Measurements from ENCODE around the gene LTC4S. TPM values are rescaled to one million over a fixed set of nuclear protein-coding genes. Genes with fewer than 3 reads are reported as not detected.
A peak's percentile ranks its signal among the peaks of the same experiment; 100 is the strongest.

LTC4S gene
- polyA plus RNA-seq, 3 donors: 0.65 to 2.1 (median 0.69) TPM

GRCh38 chr5:179840766-179841165 is 47.0 kb downstream of the LTC4S start:
- intact Hi-C loops (cut with micrococcal nuclease): loop anchor here in 1 of 2 donors (10.0 kb wide), 1 partner anchor 64 kb away; the partner anchor contains the start of gene TBC1D9B
- H3K36me3 ChIP-seq (replicated peaks in 1 of 2; ENCODE audit: control insufficient read depth in 1 of 2, insufficient read depth in 2 of 2, low read length in 2 of 2): peaks cover 29 to 30% of the 10 kb centered on the region in 2 donors
- H3K4me3 Mint-ChIP-seq: no peak overlapping the region
- no peak overlapping the region for H3K4me2 ChIP-seq (replicated peaks; ENCODE audit: extremely low read depth, low read length, poor library complexity, severe bottlenecking)
- peaks cover 22% of the 10 kb centered on the region for H3K4me1 Mint-ChIP-seq
- H3K27me3 ChIP-seq (ENCODE audit: control insufficient read depth in 2 of 2, insufficient read depth in 2 of 2, low read length in 2 of 2): no peaks in the 10 kb centered on the region
- peaks cover 3 to 9% (median 5%) of the 10 kb centered on the region in 7 donors for H3K9me3 Mint-ChIP-seq
- no peak for TF ChIP-seq CTCF (IDR thresholded peaks at IDR 0.05)
- no peak for DNase-seq
- peaks cover 29 to 44% of the 10 kb centered on the region in 2 donors for H3K36me3 Mint-ChIP-seq
- no peak overlapping the region for H3K27ac ChIP-seq (ENCODE audit: low read depth in 1 of 2, low read length in 2 of 2)
- no peaks in the 10 kb centered on the region for H3K79me2 ChIP-seq (ENCODE audit: insufficient read depth, low read length)
- peaks cover 0 to 9% of the 10 kb centered on the region in 2 donors for H3K4me1 ChIP-seq (ENCODE audit: control insufficient read depth in 1 of 2, insufficient read depth in 2 of 2, low read length in 2 of 2)
- WGBS (ENCODE audit: insufficient coverage): 91% methylated on average over 16 of the region's 17 CpGs
- H3K9me3 ChIP-seq (replicated peaks in 1 of 2; ENCODE audit: control insufficient read depth in 1 of 2, insufficient read depth in 1 of 2, low read length in 2 of 2): peaks cover 0 to 4% of the 10 kb centered on the region in 2 donors
- H4K20me1 ChIP-seq (ENCODE audit: insufficient read depth, low read length): peaks cover 38% of the 10 kb centered on the region
- no peak overlapping the region for H3K4me3 ChIP-seq (replicated peaks in 1 of 3; ENCODE audit: low read depth in 2 of 3, low read length in 3 of 3)
- H3K27me3 Mint-ChIP-seq (ENCODE audit: low read depth in 3 of 3): peaks cover 0 to 2% (median 0%) of the 10 kb centered on the region in 3 donors
- H2AFZ ChIP-seq (ENCODE audit: insufficient read depth, low read depth, low read length, poor library complexity, severe bottlenecking): no peak overlapping the region
- peak overlapping the region in 1 of 7 donors; percentile 58 for H3K27ac Mint-ChIP-seq
- H3K9ac ChIP-seq (ENCODE audit: insufficient read depth, low read length, poor library complexity, severe bottlenecking): no peak overlapping the region

GRCh38 chr5:179841621-179842020 is 47.8 kb downstream of the LTC4S start:
- 95% methylated on average over 9 of the region's 9 CpGs for WGBS (ENCODE audit: insufficient coverage)
- Histone ChIP-seq H2AFZ (ENCODE audit: insufficient read depth, low read depth, low read length, poor library complexity, severe bottlenecking) (no peak overlapping the region), H3K36me3 (replicated peaks in 1 of 2; ENCODE audit: control insufficient read depth in 1 of 2, insufficient read depth in 2 of 2, low read length in 2 of 2) (peaks cover 21% of the 10 kb centered on the region in 2 donors), H3K9me3 (replicated peaks in 1 of 2; ENCODE audit: control insufficient read depth in 1 of 2, insufficient read depth in 1 of 2, low read length in 2 of 2) (peaks cover 0 to 4% of the 10 kb centered on the region in 2 donors), H3K27ac (ENCODE audit: low read depth in 1 of 2, low read length in 2 of 2) (no peak overlapping the region), H3K4me1 (ENCODE audit: control insufficient read depth in 1 of 2, insufficient read depth in 2 of 2, low read length in 2 of 2) (peaks cover 0 to 3% of the 10 kb centered on the region in 2 donors), H3K4me2 (replicated peaks; ENCODE audit: extremely low read depth, low read length, poor library complexity, severe bottlenecking) (no peak overlapping the region), H3K79me2 (ENCODE audit: insufficient read depth, low read length) (no peaks in the 10 kb centered on the region), H4K20me1 (ENCODE audit: insufficient read depth, low read length) (peaks cover 29% of the 10 kb centered on the region), H3K27me3 (ENCODE audit: control insufficient read depth in 2 of 2, insufficient read depth in 2 of 2, low read length in 2 of 2) (no peaks in the 10 kb centered on the region), H3K9ac (ENCODE audit: insufficient read depth, low read length, poor library complexity, severe bottlenecking) (no peak overlapping the region), H3K4me3 (replicated peaks in 1 of 3; ENCODE audit: low read depth in 2 of 3, low read length in 3 of 3) (no peak overlapping the region)
- TF ChIP-seq CTCF (IDR thresholded peaks at IDR 0.05): no peak
- peaks cover 3 to 12% (median 7%) of the 10 kb centered on the region in 7 donors for H3K9me3 Mint-ChIP-seq
- peaks cover 14% of the 10 kb centered on the region for H3K4me1 Mint-ChIP-seq
- peak overlapping the region in 2 of 7 donors; percentile 33 to 53 for H3K27ac Mint-ChIP-seq
- intact Hi-C loops (cut with micrococcal nuclease): loop anchor here in 1 of 2 donors (10.0 kb wide), 1 partner anchor 63 kb away; the partner anchor contains the start of gene TBC1D9B
- peaks cover 22 to 42% of the 10 kb centered on the region in 2 donors for H3K36me3 Mint-ChIP-seq
- H3K27me3 Mint-ChIP-seq (ENCODE audit: low read depth in 3 of 3): peaks cover 0 to 2% (median 0%) of the 10 kb centered on the region in 3 donors
- H3K4me3 Mint-ChIP-seq: no peak overlapping the region
- no peak for DNase-seq

Small RNA genes within 50 kb of the gene (small RNA-seq; reads per million reads assigned to genes)
- not detected for gene MIR1229 (ENCODE audit: insufficient read length, low read depth)

Other genes with a start within 250 kb of the LTC4S start
- gene RUFY1, start 243.4 kb upstream of the LTC4S start, polyA plus RNA-seq: 10 to 100 TPM; 26.9 to 29.3 (median 28.8) TPM
- 100 to 1,000 TPM in 1 of 3 donors, 10 to 100 TPM in 2; 47.4 to 522 (median 51.9) TPM for gene HNRNPH1, start 170.3 kb upstream of the LTC4S start, polyA plus RNA-seq
- not detected for gene CBY3, start 113.0 kb upstream of the LTC4S start, polyA plus RNA-seq
- 100 to 1,000 TPM in 2 of 3 donors, 10 to 100 TPM in 1; 78.1 to 368 (median 259) TPM for gene CANX, start 95.0 kb upstream of the LTC4S start, polyA plus RNA-seq
- 10 to 100 TPM in 1 of 3 donors, 1 to 10 TPM in 2; 2.2 to 11.0 (median 2.7) TPM for gene MAML1, start 61.2 kb upstream of the LTC4S start, polyA plus RNA-seq
- 100 to 1,000 TPM in 1 of 3 donors, 10 to 100 TPM in 2; 12.4 to 151 (median 14.3) TPM for gene MGAT4B, start 12.9 kb downstream of the LTC4S start, polyA plus RNA-seq
- gene SQSTM1, start 26.9 kb downstream of the LTC4S start, polyA plus RNA-seq: 100 to 1,000 TPM; 182 to 312 (median 275) TPM
- gene MRNIP, start 64.8 kb downstream of the LTC4S start, polyA plus RNA-seq: 10 to 100 TPM in 1 of 3 donors, 1 to 10 TPM in 2; 1.2 to 23.0 (median 1.4) TPM
- 100 to 1,000 TPM in 1 of 3 donors, 10 to 100 TPM in 2; 13.4 to 116 (median 26.3) TPM for gene TBC1D9B, start 113.9 kb downstream of the LTC4S start, polyA plus RNA-seq